Activated CD8-positive, alpha-beta T cell treated with anti-CD3 and anti-CD28 coated beads for 36 hours (primary cell): Measurements from ENCODE around the gene TEAD4. TPM values are rescaled to one million over a fixed set of nuclear protein-coding genes. Genes with fewer than 3 reads are reported as not detected.

Experiments
- ATAC-seq: fragments of 200-7000 bp; cut with Tn5 transposase; one replicate; pipeline ENCODE4 v1.10.0; 2021; ENCODE audit warnings: mild to moderate bottlenecking, moderate library complexity
- CTCF ChIA-PET: fragments of 350-600 bp; sonication (Branson Sonifier 250); formaldehyde crosslinking; loops from one replicate; lab custom pipeline; 2021; ENCODE audit warnings: antibody characterized with exemption; lab: Charles Lee
- POLR2A ChIA-PET: fragments of 350-600 bp; sonication (Branson Sonifier 250); formaldehyde crosslinking; loops from one replicate; lab custom pipeline; 2021; ENCODE audit warnings: antibody characterized with exemption; lab: Charles Lee
- DNase-seq: peaks from one replicate; pipeline ENCODE4 v3.0.0-alpha.2; 2020
- H3K27ac Mint-ChIP-seq: one replicate; pipeline ENCODE4 v1.8.0; 2021; ENCODE audit warnings: mild to moderate bottlenecking, mixed read lengths
- H3K27me3 Mint-ChIP-seq: one replicate; pipeline ENCODE4 v1.8.0; 2021; ENCODE audit warnings: mixed read lengths
- H3K36me3 Mint-ChIP-seq: one replicate; pipeline ENCODE4 v1.8.0; 2021; ENCODE audit warnings: low read depth, mixed read lengths
- H3K4me1 Mint-ChIP-seq: one replicate; pipeline ENCODE4 v1.8.0; 2021; ENCODE audit warnings: low read depth, mixed read lengths
- H3K4me3 Mint-ChIP-seq: one replicate; pipeline ENCODE4 v1.8.0; 2021; ENCODE audit warnings: mild to moderate bottlenecking, moderate library complexity, mixed read lengths
- H3K9me3 Mint-ChIP-seq: one replicate; pipeline ENCODE4 v1.8.0; 2021; ENCODE audit warnings: mixed read lengths
- intact Hi-C: fragments of 100-400 bp; cut with micrococcal nuclease; formaldehyde crosslinking; loops from one replicate; pipeline ENCODE4 v1.10.0; 2022
- total RNA-seq, 2 experiments: library from RNA; stranded (reverse); gene quantifications; one replicate each; pipeline ENCODE4 v1.2.3, GENCODE V29; 2021
- TF ChIP-seq, protein P1 (sequence below): fragments of 200-600 bp; IDR thresholded peaks from one replicate; pipeline ENCODE4 v1.8.0; 2022; ENCODE audit warnings: antibody characterized with exemption, mild to moderate bottlenecking

The TEAD4 gene
- total RNA-seq, 2 experiments from 2014 or later, result 4.5 to 4.6 TPM

DNA sequence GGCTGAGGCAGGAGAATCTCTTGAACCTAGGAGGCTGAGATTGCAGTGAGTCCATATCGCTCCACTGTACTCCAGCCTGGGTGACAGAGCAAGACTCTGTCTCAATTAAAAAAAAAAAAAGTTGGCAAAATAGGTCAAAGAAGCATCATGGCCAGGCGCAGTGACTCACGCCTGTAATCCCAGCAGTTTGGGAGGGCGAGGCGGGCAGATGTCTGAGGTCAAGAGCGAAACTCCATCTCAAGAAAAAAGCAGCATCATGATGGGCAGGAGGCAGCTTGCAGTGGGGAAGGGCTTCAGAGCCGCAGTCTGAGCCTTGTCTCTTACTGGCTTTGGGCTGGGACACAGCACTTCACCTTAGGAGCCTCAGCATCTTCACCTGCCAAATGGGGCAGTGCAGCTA lies 21.4 kb downstream of the TEAD4 start:
- POLR2A ChIA-PET, result no interaction called here
- H3K36me3 Mint-ChIP-seq, result no peaks in the 10 kb centered on the region
- intact Hi-C loops, result no loop called here
- TF ChIP-seq, protein P1, sequence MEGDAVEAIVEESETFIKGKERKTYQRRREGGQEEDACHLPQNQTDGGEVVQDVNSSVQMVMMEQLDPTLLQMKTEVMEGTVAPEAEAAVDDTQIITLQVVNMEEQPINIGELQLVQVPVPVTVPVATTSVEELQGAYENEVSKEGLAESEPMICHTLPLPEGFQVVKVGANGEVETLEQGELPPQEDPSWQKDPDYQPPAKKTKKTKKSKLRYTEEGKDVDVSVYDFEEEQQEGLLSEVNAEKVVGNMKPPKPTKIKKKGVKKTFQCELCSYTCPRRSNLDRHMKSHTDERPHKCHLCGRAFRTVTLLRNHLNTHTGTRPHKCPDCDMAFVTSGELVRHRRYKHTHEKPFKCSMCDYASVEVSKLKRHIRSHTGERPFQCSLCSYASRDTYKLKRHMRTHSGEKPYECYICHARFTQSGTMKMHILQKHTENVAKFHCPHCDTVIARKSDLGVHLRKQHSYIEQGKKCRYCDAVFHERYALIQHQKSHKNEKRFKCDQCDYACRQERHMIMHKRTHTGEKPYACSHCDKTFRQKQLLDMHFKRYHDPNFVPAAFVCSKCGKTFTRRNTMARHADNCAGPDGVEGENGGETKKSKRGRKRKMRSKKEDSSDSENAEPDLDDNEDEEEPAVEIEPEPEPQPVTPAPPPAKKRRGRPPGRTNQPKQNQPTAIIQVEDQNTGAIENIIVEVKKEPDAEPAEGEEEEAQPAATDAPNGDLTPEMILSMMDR, result no peak
- H3K4me1 Mint-ChIP-seq, result no peaks in the 10 kb centered on the region
- H3K4me3 Mint-ChIP-seq, result no peak overlapping the region
- CTCF ChIA-PET, result no interaction called here
- no peak for ATAC-seq
- DNase-seq, result no peak
- H3K9me3 Mint-ChIP-seq, result no peaks in the 10 kb centered on the region
- H3K27me3 Mint-ChIP-seq, result no peaks in the 10 kb centered on the region
- H3K27ac Mint-ChIP-seq, result no peak overlapping the region

DNA sequence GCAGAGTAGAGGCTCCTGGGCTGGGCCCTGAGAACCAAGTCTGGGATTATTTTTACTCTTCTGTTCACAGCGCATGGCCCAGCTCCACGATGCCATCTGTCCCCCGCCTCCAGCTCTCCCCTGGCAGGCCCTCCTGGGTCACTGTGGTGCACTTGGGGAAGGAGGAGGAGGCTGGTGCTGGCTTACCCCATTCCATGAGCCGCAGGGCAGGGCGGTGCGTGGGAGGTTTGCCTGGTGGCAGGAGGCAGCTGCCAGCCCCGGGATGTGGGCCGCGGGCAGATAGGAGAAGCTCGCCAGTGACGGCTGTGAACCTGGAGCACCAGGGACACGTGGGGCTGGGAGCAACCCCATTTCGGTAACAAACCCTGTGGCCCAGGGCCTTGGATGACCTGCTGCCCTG lies 23.2 kb downstream of the TEAD4 start:
- TF ChIP-seq, protein P1, result no peak
- Mint-ChIP-seq H3K36me3 (no peaks in the 10 kb centered on the region), H3K9me3 (no peaks in the 10 kb centered on the region), H3K27me3 (no peaks in the 10 kb centered on the region), H3K4me1 (no peaks in the 10 kb centered on the region), H3K4me3 (no peak overlapping the region), H3K27ac (no peak overlapping the region)
- POLR2A ChIA-PET, result no interaction called here
- CTCF ChIA-PET, result no interaction called here
- DNase-seq, result no peak
- intact Hi-C loops, result no loop called here
- no peak for ATAC-seq

DNA sequence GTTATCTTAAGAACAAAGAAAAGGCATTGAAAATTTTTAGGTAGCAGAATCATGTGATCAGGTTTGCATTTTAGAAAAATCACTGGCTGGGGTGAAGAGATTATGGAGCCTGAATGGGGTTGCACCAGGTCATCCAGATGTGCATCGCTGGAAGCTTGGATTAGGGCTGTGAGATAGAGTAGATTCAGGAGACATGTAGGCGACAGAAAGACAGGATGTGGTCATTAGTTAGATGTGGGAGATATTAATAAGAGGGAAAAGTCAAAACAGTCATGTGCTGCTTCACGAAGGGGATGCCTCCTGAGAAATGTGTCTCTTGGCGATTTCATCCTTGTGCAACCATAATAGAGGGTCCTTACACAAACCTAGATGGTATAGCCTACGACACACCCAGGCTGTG lies 25.1 kb downstream of the TEAD4 start:
- ATAC-seq (no peak), DNase-seq (no peak)
- Mint-ChIP-seq H3K9me3 (no peaks in the 10 kb centered on the region), H3K4me1 (no peaks in the 10 kb centered on the region), H3K36me3 (no peaks in the 10 kb centered on the region), H3K4me3 (no peak overlapping the region), H3K27me3 (no peaks in the 10 kb centered on the region), H3K27ac (no peak overlapping the region)
- intact Hi-C loops, result no loop called here
- TF ChIP-seq, protein P1, result no peak
- ChIA-PET POLR2A (no interaction called here), CTCF (no interaction called here)

DNA sequence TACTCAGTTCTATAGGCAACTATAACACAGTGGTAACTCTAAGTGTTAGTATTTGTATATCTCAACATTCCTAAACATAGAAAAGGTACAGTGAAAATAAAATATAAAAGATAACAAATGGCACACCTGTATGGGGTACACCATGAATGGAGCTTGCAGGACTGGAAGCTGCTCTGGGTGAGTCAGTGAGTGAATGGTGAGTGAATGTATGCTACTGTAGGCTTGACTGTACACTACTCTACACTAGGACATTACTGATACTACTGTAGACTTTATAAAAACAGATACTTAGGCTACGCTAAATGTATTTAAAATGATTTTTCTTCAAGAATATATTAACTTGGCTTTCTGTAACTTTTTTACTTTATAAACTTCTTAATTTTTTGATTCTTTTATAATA lies 25.5 kb downstream of the TEAD4 start:
- Mint-ChIP-seq H3K4me1 (no peaks in the 10 kb centered on the region), H3K27ac (no peak overlapping the region), H3K27me3 (no peaks in the 10 kb centered on the region), H3K9me3 (no peaks in the 10 kb centered on the region), H3K4me3 (no peak overlapping the region), H3K36me3 (no peaks in the 10 kb centered on the region)
- DNase-seq (no peak), ATAC-seq (no peak)
- CTCF ChIA-PET, result no interaction called here
- POLR2A ChIA-PET, result no interaction called here
- TF ChIP-seq, protein P1, result no peak
- intact Hi-C loops, result no loop called here

DNA sequence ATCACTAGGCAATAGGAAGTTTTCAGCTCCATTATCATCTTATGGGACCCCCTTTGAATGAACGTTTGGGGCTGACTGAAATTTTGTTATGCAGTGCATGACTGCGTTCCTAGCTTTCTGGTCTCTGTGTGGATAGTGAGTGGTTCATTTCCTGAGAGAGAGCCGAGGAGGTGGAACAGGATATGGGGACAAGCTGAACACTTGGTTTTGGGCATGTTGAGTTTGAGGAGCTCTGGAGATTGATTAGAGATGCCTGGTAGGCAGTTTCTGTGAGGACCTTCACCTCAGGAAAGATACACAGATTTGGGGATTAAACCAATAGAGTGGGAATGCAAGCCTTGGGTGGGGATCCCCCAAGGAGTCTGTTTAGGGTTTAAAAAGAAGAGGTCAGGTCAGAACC lies 27.7 kb downstream of the TEAD4 start:
- no peaks in the 10 kb centered on the region for H3K4me1 Mint-ChIP-seq
- H3K9me3 Mint-ChIP-seq, result no peaks in the 10 kb centered on the region
- H3K36me3 Mint-ChIP-seq, result no peaks in the 10 kb centered on the region
- TF ChIP-seq, protein P1, result no peak
- POLR2A ChIA-PET, result no interaction called here
- intact Hi-C loops, result no loop called here
- H3K27ac Mint-ChIP-seq, result no peak overlapping the region
- DNase-seq, result no peak
- CTCF ChIA-PET, result interaction anchor here (1.4 kb wide), 1 partner anchor 55 kb away, joined by 3 read pairs; no protein-coding TSS in a partner anchor
- H3K27me3 Mint-ChIP-seq, result no peaks in the 10 kb centered on the region
- no peak for ATAC-seq
- no peak overlapping the region for H3K4me3 Mint-ChIP-seq
